Mesendoderm (in vitro differentiated cells): ENCODE results near the gene CHCHD6.

Experiments
- DNase-seq: peaks from one replicate; pipeline ENCODE4 v3.0.0; 2013
- H2AK5ac ChIP-seq: 2 replicates; pipeline ENCODE4 v1.6.1; 2013; ENCODE audit warnings: low read length, inconsistent platforms
- H2BK120ac ChIP-seq: 2 replicates; pipeline ENCODE4 v1.6.1; 2013; ENCODE audit warnings: low read depth, mild to moderate bottlenecking, low read length, moderate library complexity, mixed read lengths
- H2BK15ac ChIP-seq: replicated peaks from 2 replicates; pipeline ENCODE4 v1.6.1; 2013; ENCODE audit warnings: low read depth, mild to moderate bottlenecking, moderate library complexity
- H2BK5ac ChIP-seq: 2 replicates; pipeline ENCODE4 v1.6.1; 2013; ENCODE audit warnings: low read length, inconsistent platforms
- H3K18ac ChIP-seq: 2 replicates; pipeline ENCODE4 v1.6.1; 2013; ENCODE audit warnings: mild to moderate bottlenecking, low read length, mixed read lengths
- H3K23ac ChIP-seq: one replicate; pipeline ENCODE4 v1.6.1; 2013; ENCODE audit warnings: low read length
- H3K27ac ChIP-seq: 2 replicates; pipeline ENCODE4 v1.5.1; 2013; ENCODE audit warnings: low read depth, mild to moderate bottlenecking, inconsistent platforms, low read length, moderate library complexity
- H3K27me3 ChIP-seq: 2 replicates; pipeline ENCODE4 v1.6.1; 2013; ENCODE audit warnings: low read length, control low read depth, mild to moderate bottlenecking, inconsistent platforms; ENCODE audit not compliant: insufficient read depth, poor library complexity
- H3K36me3 ChIP-seq: 2 replicates; pipeline ENCODE4 v1.6.1; 2013; ENCODE audit warnings: low read length, inconsistent platforms; ENCODE audit not compliant: control insufficient read depth, insufficient read depth
- H3K4ac ChIP-seq: one replicate; pipeline ENCODE4 v1.6.1; 2013; ENCODE audit warnings: low read depth, mild to moderate bottlenecking, low read length, moderate library complexity
- H3K4me1 ChIP-seq: 2 replicates; pipeline ENCODE4 v1.6.1; 2013; ENCODE audit warnings: low read depth, low read length, inconsistent platforms; ENCODE audit not compliant: control insufficient read depth
- H3K4me2 ChIP-seq: 2 replicates; pipeline ENCODE4 v1.6.1; 2013; ENCODE audit warnings: low read length
- H3K4me3 ChIP-seq: 2 replicates; pipeline ENCODE4 v1.5.1; 2013; ENCODE audit warnings: mild to moderate bottlenecking, low read length
- H3K56ac ChIP-seq: one replicate; pipeline ENCODE4 v1.6.1; 2013; ENCODE audit warnings: low read length
- H3K79me1 ChIP-seq: 2 replicates; pipeline ENCODE4 v1.6.1; 2013; ENCODE audit warnings: low read length, inconsistent platforms
- H3K79me2 ChIP-seq: 2 replicates; pipeline ENCODE4 v1.6.1; 2013; ENCODE audit warnings: mild to moderate bottlenecking, low read length; ENCODE audit not compliant: control insufficient read depth, insufficient read depth
- H3K9ac ChIP-seq: 2 replicates; pipeline ENCODE4 v1.6.1; 2013; ENCODE audit warnings: low read length, inconsistent platforms
- H4K5ac ChIP-seq: one replicate; pipeline ENCODE4 v1.6.1; 2013; ENCODE audit warnings: low read length
- H4K8ac ChIP-seq: one replicate; pipeline ENCODE4 v1.6.1; 2013; ENCODE audit warnings: low read depth, mild to moderate bottlenecking, control low read depth, low read length, moderate library complexity
- WGBS: extraction: QIAGEN DNeasy Blood & Tissue Kit; methylation state at CpG from one replicate; pipeline ENCODE4 v1.1.7; 2013; ENCODE audit warnings: low lambda C conversion rate, missing lambda C conversion rate; ENCODE audit not compliant: insufficient coverage; ENCODE audit errors: extremely low coverage; 5-methylcytosine and 5-hydroxymethylcytosine counted together

The CHCHD6 gene

GRCh38 chr3:126993436-126993835 lies 289.4 kb downstream of the CHCHD6 start:
- H3K36me3 ChIP-seq, result peaks cover 8% of the 10 kb centered on the region
- H3K56ac ChIP-seq, result no peak overlapping the region
- H3K4ac ChIP-seq, result no peak overlapping the region
- H3K18ac ChIP-seq, result no peak overlapping the region
- H3K27ac ChIP-seq, result no peak overlapping the region
- peaks cover 27% of the 10 kb centered on the region for H3K79me2 ChIP-seq
- no peak overlapping the region for H4K5ac ChIP-seq
- H2AK5ac ChIP-seq, result no peak overlapping the region
- H3K4me2 ChIP-seq, result no peak overlapping the region
- peaks cover 40% of the 10 kb centered on the region for H3K79me1 ChIP-seq
- no peak overlapping the region for H3K23ac ChIP-seq
- no peak overlapping the region for H3K9ac ChIP-seq
- no peak overlapping the region for H2BK15ac ChIP-seq
- no peak overlapping the region for H2BK120ac ChIP-seq
- H3K4me1 ChIP-seq, result no peaks in the 10 kb centered on the region
- no peak overlapping the region for H2BK5ac ChIP-seq
- no peak for DNase-seq
- no peak overlapping the region for H3K4me3 ChIP-seq
- H3K27me3 ChIP-seq, result no peaks in the 10 kb centered on the region
- no peak overlapping the region for H4K8ac ChIP-seq
- WGBS, result no CpG with 5 or more reads among the region's 9 CpGs

GRCh38 chr3:126994661-126995245 lies 290.7 kb downstream of the CHCHD6 start:
- no peak overlapping the region for H3K18ac ChIP-seq
- H2BK120ac ChIP-seq, result no peak overlapping the region
- H3K9ac ChIP-seq, result no peak overlapping the region
- H3K4me2 ChIP-seq, result no peak overlapping the region
- H3K27ac ChIP-seq, result no peak overlapping the region
- H2BK5ac ChIP-seq, result no peak overlapping the region
- no peak overlapping the region for H3K56ac ChIP-seq
- no peak overlapping the region for H3K4me3 ChIP-seq
- no peak for DNase-seq
- no peak overlapping the region for H2BK15ac ChIP-seq
- H3K27me3 ChIP-seq, result no peaks in the 10 kb centered on the region
- peaks cover 22% of the 10 kb centered on the region for H3K79me2 ChIP-seq
- no peak overlapping the region for H3K23ac ChIP-seq
- H3K36me3 ChIP-seq, result no peaks in the 10 kb centered on the region
- H4K5ac ChIP-seq, result no peak overlapping the region
- WGBS, result no CpG with 5 or more reads among the region's 10 CpGs
- H3K4me1 ChIP-seq, result no peaks in the 10 kb centered on the region
- no peak overlapping the region for H2AK5ac ChIP-seq
- H3K79me1 ChIP-seq, result peaks cover 32% of the 10 kb centered on the region
- H3K4ac ChIP-seq, result no peak overlapping the region
- H4K8ac ChIP-seq, result no peak overlapping the region

- no peak overlapping the region for H3K27ac ChIP-seq
Observed at GRCh38 chr3:126995254-126995780, 291.3 kb downstream of the CHCHD6 start.

GRCh38 chr3:126995926-126996512 lies 292.0 kb downstream of the CHCHD6 start:
- H3K4me2 ChIP-seq, result no peak overlapping the region
- no peaks in the 10 kb centered on the region for H3K4me1 ChIP-seq
- no peak overlapping the region for H3K9ac ChIP-seq
- no peak overlapping the region for H2BK120ac ChIP-seq
- peaks cover 34% of the 10 kb centered on the region for H3K79me1 ChIP-seq
- DNase-seq, result no peak
- H3K4ac ChIP-seq, result no peak overlapping the region
- no peak overlapping the region for H3K27ac ChIP-seq
- H2AK5ac ChIP-seq, result no peak overlapping the region
- no peaks in the 10 kb centered on the region for H3K36me3 ChIP-seq
- no peak overlapping the region for H3K18ac ChIP-seq
- no peak overlapping the region for H3K4me3 ChIP-seq
- no peak overlapping the region for H2BK5ac ChIP-seq
- no peak overlapping the region for H3K56ac ChIP-seq
- no peak overlapping the region for H2BK15ac ChIP-seq
- H3K27me3 ChIP-seq, result no peaks in the 10 kb centered on the region
- H4K5ac ChIP-seq, result no peak overlapping the region
- H4K8ac ChIP-seq, result no peak overlapping the region
- H3K23ac ChIP-seq, result no peak overlapping the region
- H3K79me2 ChIP-seq, result peaks cover 16% of the 10 kb centered on the region
- WGBS, result no CpG with 5 or more reads among the region's 11 CpGs

More at GRCh38 chr3:126995254-126995780, 291.3 kb downstream of the CHCHD6 start:
- Histone ChIP-seq H2BK120ac (no peak overlapping the region), H3K36me3 (no peaks in the 10 kb centered on the region), H3K56ac (no peak overlapping the region), H3K9ac (no peak overlapping the region), H3K79me2 (peaks cover 17% of the 10 kb centered on the region), H2BK5ac (no peak overlapping the region), H4K5ac (no peak overlapping the region), H2AK5ac (no peak overlapping the region), H4K8ac (no peak overlapping the region), H3K18ac (no peak overlapping the region), H2BK15ac (no peak overlapping the region), H3K79me1 (peaks cover 31% of the 10 kb centered on the region), H3K4me1 (no peaks in the 10 kb centered on the region), H3K23ac (no peak overlapping the region), H3K4me2 (no peak overlapping the region), H3K4ac (no peak overlapping the region), H3K4me3 (no peak overlapping the region), H3K27me3 (no peaks in the 10 kb centered on the region)
- DNase-seq, result no peak
- no CpG with 5 or more reads among the region's 12 CpGs for WGBS

GRCh38 chr3:126996905-126997304 lies 292.9 kb downstream of the CHCHD6 start:
- no peak overlapping the region for H2BK15ac ChIP-seq
- no peaks in the 10 kb centered on the region for H3K36me3 ChIP-seq
- H3K23ac ChIP-seq, result no peak overlapping the region
- peaks cover 16% of the 10 kb centered on the region for H3K79me2 ChIP-seq
- no peak overlapping the region for H2BK5ac ChIP-seq
- no peak overlapping the region for H2BK120ac ChIP-seq
- H2AK5ac ChIP-seq, result no peak overlapping the region
- no peak overlapping the region for H3K4me3 ChIP-seq
- H3K18ac ChIP-seq, result no peak overlapping the region
- no CpG with 5 or more reads among the region's 7 CpGs for WGBS
- H3K4me2 ChIP-seq, result no peak overlapping the region
- H4K8ac ChIP-seq, result no peak overlapping the region
- no peak overlapping the region for H3K4ac ChIP-seq
- H3K27me3 ChIP-seq, result no peaks in the 10 kb centered on the region
- peaks cover 35% of the 10 kb centered on the region for H3K79me1 ChIP-seq
- no peak overlapping the region for H3K56ac ChIP-seq
- H3K4me1 ChIP-seq, result peaks cover 5% of the 10 kb centered on the region
- H3K9ac ChIP-seq, result no peak overlapping the region
- no peak for DNase-seq
- H3K27ac ChIP-seq, result no peak overlapping the region
- no peak overlapping the region for H4K5ac ChIP-seq
